AG10803 (cell line): ENCODE measurements around the gene ARHGAP26.

ENCODE experiments used
- DNase-seq: peaks from one replicate; pipeline ENCODE4 v3.0.0; 2010; ENCODE audit warnings: low read depth
- H3K4me3 ChIP-seq: 2 replicates; pipeline ENCODE4 v1.5.1; 2011; ENCODE audit warnings: mild to moderate bottlenecking, low read length, control low read depth
- CTCF ChIP-seq: conservative IDR thresholded peaks from 2 replicates; pipeline ENCODE4 v1.5.1; 2011; ENCODE audit warnings: mild to moderate bottlenecking, low read length, control low read depth, inconsistent platforms

The ARHGAP26 gene

GRCh38 chr5:142772446-142773293 is 2.5 kb downstream of the ARHGAP26 start:
- TF ChIP-seq CTCF: no peak
- peak overlapping the region; percentile 95 for H3K4me3 ChIP-seq
- no peak for DNase-seq

DNA sequence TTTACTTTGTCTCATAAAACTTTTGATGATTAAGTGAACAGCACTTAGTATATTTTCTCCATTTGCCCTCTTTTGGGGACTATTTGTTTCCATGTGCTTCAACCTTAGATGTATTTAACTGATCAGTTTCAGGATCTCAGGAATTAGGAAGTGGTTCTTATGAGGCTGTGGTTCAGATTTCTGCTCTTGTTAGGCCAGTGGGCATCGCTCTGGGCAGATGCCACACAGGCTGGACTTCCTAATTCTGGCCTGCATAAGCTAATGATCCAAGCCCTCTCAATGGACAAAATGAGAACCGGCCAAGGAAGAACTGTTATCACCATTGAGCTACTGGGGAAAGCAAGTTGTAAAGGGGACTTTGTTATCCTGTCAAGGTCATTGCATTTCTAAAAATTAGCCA is 6.9 kb downstream of the ARHGAP26 start:
- no peak for TF ChIP-seq CTCF

GRCh38 chr5:142777850-142778249 is 7.7 kb downstream of the ARHGAP26 start:
- no peak for DNase-seq
- H3K4me3 ChIP-seq: no peak overlapping the region
- TF ChIP-seq CTCF: no peak

More for the DNA sequence above, 6.9 kb downstream of the ARHGAP26 start:
- H3K4me3 ChIP-seq: no peak overlapping the region
- no peak for DNase-seq

DNA sequence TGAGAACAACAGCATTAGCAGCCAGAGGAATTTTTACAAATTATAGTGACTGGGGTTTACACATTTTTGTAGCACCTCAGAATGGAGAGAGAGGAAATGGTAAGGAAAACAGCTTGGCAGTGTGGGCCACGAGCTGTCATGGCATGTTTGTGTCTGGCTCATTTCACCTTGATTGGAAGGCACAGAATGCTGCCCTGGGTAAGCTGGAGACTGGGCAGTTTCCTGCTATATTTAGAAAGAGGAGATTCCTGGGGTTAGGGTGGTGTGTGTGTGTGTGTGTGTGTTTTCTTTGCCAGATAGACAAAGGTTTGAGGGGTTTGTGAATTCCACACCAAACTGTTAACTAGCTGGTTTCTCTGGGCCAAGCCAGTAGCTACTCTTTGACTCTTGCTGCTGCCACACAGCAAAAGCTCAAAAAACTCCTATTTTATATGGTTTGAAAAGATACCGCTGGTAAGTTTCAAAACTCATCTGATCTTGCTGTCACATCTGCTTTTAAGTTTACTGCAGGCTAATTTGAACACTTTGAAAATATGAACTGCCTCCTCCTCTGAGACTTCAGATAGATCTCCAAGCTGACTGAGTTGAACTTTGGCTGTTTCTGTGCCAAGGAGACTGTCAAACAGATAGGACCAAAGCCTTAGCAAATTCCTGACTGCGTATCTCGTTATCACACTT is 9.1 kb downstream of the ARHGAP26 start:
- no peak for TF ChIP-seq CTCF
- DNase-seq: peak; percentile 59
- H3K4me3 ChIP-seq: no peak overlapping the region

GRCh38 chr5:142780871-142781270 is 10.7 kb downstream of the ARHGAP26 start:
- no peak for DNase-seq
- TF ChIP-seq CTCF: no peak
- H3K4me3 ChIP-seq: no peak overlapping the region

GRCh38 chr5:142782976-142783530 is 12.9 kb downstream of the ARHGAP26 start:
- TF ChIP-seq CTCF: no peak
- no peak for DNase-seq
- H3K4me3 ChIP-seq: no peak overlapping the region
